ENCODE data around the gene CLSTN1.

The CLSTN1 gene

GRCh38 chr1:9721606-9722377, 102.0 kb downstream of the CLSTN1 start:
- no peak overlapping the region for H3K4me3 ChIP-seq (ENCODE audit: low read depth, low read length)
- DNase-seq (ENCODE audit: low read depth): no peak

GRCh38 chr1:9720785-9721605, 102.8 kb downstream of the CLSTN1 start:
- DNase-seq (ENCODE audit: low read depth): no peak
- no peak for TF ChIP-seq CTCF (IDR thresholded peaks at IDR 0.05; ENCODE audit: low read depth, low read length, missing control alignments)

More at GRCh38 chr1:9721606-9722377, 102.0 kb downstream of the CLSTN1 start:
- TF ChIP-seq CTCF (IDR thresholded peaks at IDR 0.05; ENCODE audit: low read depth, low read length, missing control alignments): peak; percentile 69

GRCh38 chr1:9719978-9720722, 103.6 kb downstream of the CLSTN1 start:
- peak; percentile 9 for TF ChIP-seq CTCF (IDR thresholded peaks at IDR 0.05; ENCODE audit: low read depth, low read length, missing control alignments)
- H3K4me3 ChIP-seq (ENCODE audit: low read depth, low read length): no peak overlapping the region
- no peak for DNase-seq (ENCODE audit: low read depth)

More at GRCh38 chr1:9720785-9721605, 102.8 kb downstream of the CLSTN1 start:
- no peak overlapping the region for H3K4me3 ChIP-seq (ENCODE audit: low read depth, low read length)

GRCh38 chr1:9718006-9718680, 105.6 kb downstream of the CLSTN1 start:
- DNase-seq (ENCODE audit: low read depth): no peak
- TF ChIP-seq CTCF (IDR thresholded peaks at IDR 0.05; ENCODE audit: low read depth, low read length, missing control alignments): no peak
- H3K4me3 ChIP-seq (ENCODE audit: low read depth, low read length): no peak overlapping the region

GRCh38 chr1:9717193-9718005, 106.4 kb downstream of the CLSTN1 start:
- no peak for TF ChIP-seq CTCF (IDR thresholded peaks at IDR 0.05; ENCODE audit: low read depth, low read length, missing control alignments)
- H3K4me3 ChIP-seq (ENCODE audit: low read depth, low read length): no peak overlapping the region; the same call in 1 of the 2 replicates
- peak; percentile 48 for DNase-seq (ENCODE audit: low read depth)

Data from GM12864 (cell line).